A549 (cell line): ENCODE data around the gene HCN4. TPM values are rescaled to one million over a fixed set of nuclear protein-coding genes. Genes with fewer than 3 reads are reported as not detected.

ENCODE experiments used
- ATAC-seq, 2 experiments: fragments of 200-7000 bp in 1 of 2; fragments of >200 bp in 1 of 2; cut with Nextera tagmentation in 1 of 2; cut with Tn5 transposase in 1 of 2; 3 replicates each; pipeline versions ENCODE4 v1.8.0 to v1.9.1; 2018 to 2020; ENCODE audit warnings: mild to moderate bottlenecking in 1 of 2, moderate library complexity in 1 of 2
- CTCF ChIA-PET: fragments of 300-600 bp; sonication (Branson Sonifier 250); formaldehyde crosslinking; extraction: SDS; loops from one replicate; lab custom pipeline; 2021; ENCODE audit warnings: antibody characterized with exemption, inconsistent platforms; lab: Yijun Ruan, JAX
- POLR2A ChIA-PET: fragments of 350-600 bp; formaldehyde crosslinking; extraction: SDS; loops from one replicate; lab custom pipeline; 2021; ENCODE audit warnings: antibody characterized with exemption, inconsistent platforms; lab: Yijun Ruan, JAX
- DNase-seq, 2 experiments: peaks; one replicate each; pipeline versions ENCODE4 v3.0.0 to v3.0.0-alpha.2; 2011 to 2016; ENCODE audit warnings: low read depth in 1 of 2, low spot score in 1 of 2
- FAIRE-seq: peaks from 2 replicates; lab custom pipeline; 2011; peaks lifted over from hg19 to GRCh38; lab: Jason Lieb, UNC
- H3K27ac ChIP-seq, 2 experiments: fragments of >200 bp; sonication (Bioruptor Twin); formaldehyde crosslinking; 3 replicates each; pipeline ENCODE4 v1.5.1; 2016 to 2017
- H3K4me1 ChIP-seq: fragments of >200 bp; sonication (Bioruptor Twin); formaldehyde crosslinking; 3 replicates; pipeline ENCODE4 v1.6.1; 2016
- H3K4me2 ChIP-seq: fragments of >200 bp; sonication (Bioruptor Twin); formaldehyde crosslinking; 3 replicates; pipeline ENCODE4 v1.6.1; 2016
- H3K4me3 ChIP-seq: fragments of >200 bp; sonication (Bioruptor Twin); formaldehyde crosslinking; 3 replicates; pipeline ENCODE4 v1.5.1; 2016
- H3K9me3 ChIP-seq: fragments of >200 bp; sonication (Bioruptor Twin); formaldehyde crosslinking; 3 replicates; pipeline ENCODE4 v1.6.1; 2016
- CBX2 ChIP-seq: fragments of 200-600 bp; sonication (generic); IDR thresholded peaks from 2 replicates; pipeline ENCODE4 v1.6.1; 2016; ENCODE audit warnings: low read depth, mild to moderate bottlenecking, borderline replicate concordance
- CEBPB ChIP-seq, 2 experiments: fragments of >200 bp in 1 of 2; sonication (Bioruptor Twin) in 1 of 2; formaldehyde crosslinking in 1 of 2; IDR thresholded peaks; 2 replicates each; pipeline ENCODE4 v1.6.1; 2012 to 2016
- EHF ChIP-seq: fragments of 250-450 bp; sonication (Bioruptor Pico); IDR thresholded peaks from 2 replicates; pipeline ENCODE4 v1.5.0; 2020; ENCODE audit warnings: mild to moderate bottlenecking
- EP300 ChIP-seq, 2 experiments: fragments of >200 bp; sonication (Bioruptor Twin); formaldehyde crosslinking; IDR thresholded peaks; 2 replicates in 1 of 2; 3 replicates in 1 of 2; pipeline ENCODE4 v1.6.1; 2016 to 2017
- FOSB ChIP-seq: fragments of 250-450 bp; sonication (Bioruptor Pico); IDR thresholded peaks from 2 replicates; pipeline ENCODE4 v1.5.0; 2020; ENCODE audit warnings: mild to moderate bottlenecking, moderate library complexity
- FOXS1 ChIP-seq: fragments of 250-450 bp; sonication (Bioruptor Pico); IDR thresholded peaks from 2 replicates; pipeline ENCODE4 v1.5.0; 2020; ENCODE audit warnings: mild to moderate bottlenecking, moderate library complexity
- GATA3 ChIP-seq: IDR thresholded peaks from 2 replicates; pipeline ENCODE4 v1.6.1; 2012; ENCODE audit warnings: borderline replicate concordance
- HEYL ChIP-seq: fragments of 250-450 bp; sonication (Bioruptor Pico); IDR thresholded peaks from 2 replicates; pipeline ENCODE4 v1.8.0; 2021; ENCODE audit warnings: mild to moderate bottlenecking, moderate library complexity
- HOXB13 ChIP-seq: fragments of 250-450 bp; sonication (Bioruptor Pico); IDR thresholded peaks from 2 replicates; pipeline ENCODE4 v1.5.0; 2020; ENCODE audit warnings: low read depth, mild to moderate bottlenecking, moderate library complexity
- HOXB5 ChIP-seq: fragments of 250-450 bp; sonication (Bioruptor Pico); IDR thresholded peaks from 2 replicates; pipeline ENCODE4 v1.5.0; 2020; ENCODE audit warnings: mild to moderate bottlenecking, moderate library complexity
- JUNB ChIP-seq: fragments of >200 bp; sonication (Bioruptor Twin); formaldehyde crosslinking; IDR thresholded peaks from 2 replicates; pipeline ENCODE4 v1.6.1; 2016
- KDM1A ChIP-seq: fragments of 200-600 bp; sonication (generic); IDR thresholded peaks from 2 replicates; pipeline ENCODE4 v1.6.1; 2016; ENCODE audit warnings: low read depth, mild to moderate bottlenecking
- KDM5A ChIP-seq: fragments of 200-600 bp; sonication (generic); IDR thresholded peaks from 2 replicates; pipeline ENCODE4 v1.6.1; 2016; ENCODE audit warnings: antibody characterized with exemption, mild to moderate bottlenecking
- MAZ ChIP-seq: fragments of 150-350 bp; IDR thresholded peaks from 2 replicates; pipeline ENCODE4 v1.6.1; 2014; ENCODE audit warnings: antibody characterized with exemption, low read depth, low read length, borderline replicate concordance
- NPAS2 ChIP-seq: fragments of 250-450 bp; sonication (Bioruptor Pico); IDR thresholded peaks from 2 replicates; pipeline ENCODE4 v1.8.0; 2022; ENCODE audit warnings: mild to moderate bottlenecking, moderate library complexity, borderline replicate concordance
- PBX3 ChIP-seq: IDR thresholded peaks from 2 replicates; pipeline ENCODE4 v1.6.1; 2012
- POLR2AphosphoS2 ChIP-seq: conservative IDR thresholded peaks from 2 replicates; pipeline ENCODE4 v1.6.1; 2012; ENCODE audit warnings: low read length, improper control_type of control experiment, inconsistent platforms
- RFX5 ChIP-seq: fragments of 450-650 bp; IDR thresholded peaks from 2 replicates; pipeline ENCODE4 v1.7.1; 2014; ENCODE audit warnings: antibody characterized with exemption, mild to moderate bottlenecking, moderate library complexity
- SMC3 ChIP-seq: fragments of >200 bp; sonication (Bioruptor Twin); formaldehyde crosslinking; IDR thresholded peaks from 3 replicates; pipeline ENCODE4 v1.6.1; 2018; ENCODE audit warnings: inconsistent platforms
- TFCP2L1 ChIP-seq: fragments of 250-450 bp; sonication (Bioruptor Pico); IDR thresholded peaks from 2 replicates; pipeline ENCODE4 v1.5.0; 2021; ENCODE audit warnings: mild to moderate bottlenecking
- USF2 ChIP-seq: fragments of 450-650 bp; IDR thresholded peaks from 2 replicates; pipeline ENCODE4 v1.6.1; 2014; ENCODE audit warnings: antibody characterized with exemption
- ZFP36 ChIP-seq: fragments of 450-650 bp; IDR thresholded peaks from 2 replicates; pipeline ENCODE4 v1.6.1; 2014; ENCODE audit warnings: borderline replicate concordance; ENCODE audit not compliant: partially characterized antibody
- ZSCAN20 ChIP-seq: fragments of 250-450 bp; sonication (Bioruptor Pico); IDR thresholded peaks from 2 replicates; pipeline ENCODE4 v1.8.0; 2022; ENCODE audit warnings: mild to moderate bottlenecking, moderate library complexity
- WGBS: methylation state at CpG from one replicate; pipeline ENCODE4 v1.1.6; 2017; ENCODE audit errors: missing lambda C conversion rate; 5-methylcytosine and 5-hydroxymethylcytosine counted together
- polyA plus RNA-seq, 4 experiments: library from polyadenylated mRNA; depleted of rRNA in 3 of 4; stranded (reverse); fragments of >200 nt; fragmentation: RNase III in 1 of 4; extraction: RNeasy Plus Mini Kit Qiagen cat#74134 plus additional on column Dnase treatment in 1 of 4; gene quantifications; 2 replicates in 3 of 4; 3 replicates in 1 of 4; pipeline ENCODE4 v1.2.3, GENCODE V29; 2011 to 2017

HCN4 gene
- polyA plus RNA-seq, 2 of the 4 experiments (the other 2 are of a cell fraction) = 0.03 to 0.09 TPM

DNA sequence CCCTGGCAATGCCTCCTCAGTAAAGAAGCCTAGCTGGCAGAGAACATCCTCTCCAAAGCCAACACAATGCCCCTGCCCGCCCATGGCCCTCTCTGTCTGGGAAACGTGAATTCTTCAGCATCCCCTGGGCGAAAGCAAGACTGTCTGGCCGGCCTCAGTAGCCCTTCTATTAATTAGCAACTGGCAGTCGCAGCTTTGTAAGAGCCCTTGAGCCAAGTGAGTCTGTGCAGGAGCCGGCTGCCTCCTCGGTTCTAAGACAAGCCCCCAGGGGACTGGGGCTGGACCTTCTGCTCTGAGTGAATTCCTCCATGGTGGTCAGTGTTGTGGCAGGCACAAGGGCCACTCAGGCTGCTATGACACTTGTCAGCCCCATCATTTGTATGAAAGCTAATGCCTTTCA, 7.4 kb downstream of the HCN4 start:
- FAIRE-seq (no peak), ATAC-seq (no peak), DNase-seq (no peak)
- Histone ChIP-seq H3K4me3 (no peak overlapping the region), H3K9me3 (no peaks in the 10 kb centered on the region), H3K27ac (no peak overlapping the region), H3K4me2 (no peak overlapping the region), H3K4me1 (no peaks in the 10 kb centered on the region)
- WGBS = 29% methylated on average over 7 of the region's 7 CpGs
- POLR2A ChIA-PET = no interaction called here
- TF ChIP-seq PBX3 = no peak
- TF ChIP-seq HEYL (CRISPR knock-in tag) = no peak
- TF ChIP-seq CBX2 = no peak
- no peak for TF ChIP-seq KDM5A
- TF ChIP-seq SMC3 = no peak
- TF ChIP-seq EP300 (IDR thresholded peaks at IDR 0.05) = no peak
- TF ChIP-seq JUNB = no peak
- TF ChIP-seq KDM1A = no peak
- no peak for TF ChIP-seq ZSCAN20 (CRISPR knock-in tag)
- no peak for TF ChIP-seq GATA3
- TF ChIP-seq MAZ = no peak
- no peak for TF ChIP-seq CEBPB (IDR thresholded peaks at IDR 0.05)
- no peak for TF ChIP-seq POLR2AphosphoS2
- no peak for TF ChIP-seq EHF (CRISPR knock-in tag)
- no peak for TF ChIP-seq HOXB13 (CRISPR knock-in tag)
- TF ChIP-seq NPAS2 = no peak
- TF ChIP-seq FOXS1 (CRISPR knock-in tag) = no peak
- TF ChIP-seq RFX5 = no peak
- TF ChIP-seq HOXB5 (CRISPR knock-in tag) = no peak
- CTCF ChIA-PET = interaction anchor here (0.6 to 1.5 kb wide), 3 partner anchors 56 to 522 kb away, joined by 3 to 4 read pairs (median 3); no protein-coding TSS in a partner anchor

DNA sequence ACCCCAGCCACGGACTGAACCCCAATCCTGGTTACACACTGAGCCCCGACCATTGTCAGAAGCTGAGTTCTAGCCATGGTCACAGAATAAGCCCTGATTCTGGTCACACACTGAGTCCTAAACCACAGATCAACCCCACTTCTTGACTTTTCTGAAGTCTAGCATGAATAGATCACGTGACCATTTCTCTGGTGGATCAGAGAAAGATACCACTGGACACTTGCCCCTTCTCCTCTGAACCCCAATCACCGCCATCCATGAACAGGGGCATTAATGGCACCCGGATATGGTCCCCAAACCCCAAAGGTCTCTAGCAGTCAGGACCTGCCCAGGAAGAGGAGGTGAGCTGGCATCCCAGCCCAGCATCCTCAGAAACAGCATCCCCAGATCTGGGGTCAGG, 9.1 kb downstream of the HCN4 start:
- H3K27ac ChIP-seq = no peak overlapping the region
- POLR2A ChIA-PET = no interaction called here
- no peaks in the 10 kb centered on the region for H3K9me3 ChIP-seq
- TF ChIP-seq TFCP2L1 (CRISPR knock-in tag) (no peak), HOXB13 (CRISPR knock-in tag) (no peak), FOSB (CRISPR knock-in tag) (no peak), POLR2AphosphoS2 (no peak), HEYL (CRISPR knock-in tag) (no peak), KDM1A (no peak), USF2 (peak; percentile 70)
- TF ChIP-seq, all 56 proteins: peak for 1
- WGBS = 32% methylated on average over 5 of the region's 5 CpGs
- ATAC-seq (no peak), FAIRE-seq (no peak), DNase-seq (no peak)
- no peak overlapping the region for H3K4me3 ChIP-seq
- H3K4me2 ChIP-seq = no peak overlapping the region
- H3K4me1 ChIP-seq = no peaks in the 10 kb centered on the region
- CTCF ChIA-PET = interaction anchor here (0.9 kb wide), 1 partner anchor 10 kb away, joined by 3 read pairs; the partner anchor contains the start of gene HCN4

DNA sequence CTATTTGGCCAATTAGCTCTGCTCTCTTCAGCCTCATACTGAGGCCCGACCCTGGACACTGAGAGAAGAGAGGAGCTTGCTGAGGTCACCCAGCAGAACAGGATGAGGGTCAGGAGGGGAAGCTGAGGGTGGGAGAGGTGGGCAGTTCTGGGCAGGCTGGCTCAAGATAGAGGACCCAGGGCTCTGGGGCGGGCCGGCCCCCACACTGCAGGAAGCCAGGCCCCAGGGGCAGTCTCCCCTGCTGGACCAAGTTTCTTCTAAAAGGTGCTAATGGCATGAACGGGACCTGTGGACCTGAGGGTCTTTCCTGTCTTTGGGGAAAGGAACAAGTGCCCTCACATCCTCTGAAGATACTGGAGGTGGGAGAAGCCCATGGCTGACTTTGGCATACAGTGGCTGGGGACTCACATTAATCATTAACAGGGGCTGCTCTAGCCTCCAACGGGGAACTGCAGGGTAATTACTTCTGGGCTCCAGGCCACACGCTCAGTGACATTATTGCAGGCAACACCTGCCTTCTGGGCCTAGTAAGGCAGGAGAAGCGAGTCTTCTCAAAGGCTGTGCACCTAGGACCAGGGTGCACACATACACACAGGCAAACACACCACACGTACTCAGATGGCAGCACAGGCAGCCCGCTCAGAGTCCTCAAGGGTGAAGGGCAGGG, 10.6 kb downstream of the HCN4 start:
- ChIA-PET POLR2A (no interaction called here), CTCF (interaction anchor here (1.1 to 2.3 kb wide), 2 partner anchors 12 to 26 kb away, joined by 3 to 8 read pairs; no protein-coding TSS in a partner anchor)
- no peak overlapping the region for H3K4me3 ChIP-seq
- DNase-seq = no peak
- no peak for FAIRE-seq
- WGBS = 36% methylated on average over 8 of the region's 9 CpGs
- no peak overlapping the region for H3K4me2 ChIP-seq
- no peak; a peak in 1 of 6 replicates for ATAC-seq
- no peaks in the 10 kb centered on the region for H3K4me1 ChIP-seq
- TF ChIP-seq ZFP36 (no peak), GATA3 (no peak)
- H3K27ac ChIP-seq = no peak overlapping the region
- no peaks in the 10 kb centered on the region for H3K9me3 ChIP-seq
